HCT116 (cell line): ENCODE data around the gene ALDH1A1. TPM values are rescaled to one million over a fixed set of nuclear protein-coding genes. Genes with fewer than 3 reads are reported as not detected.

Source experiments
- ATAC-seq: fragments of 200-7000 bp; cut with Tn5 transposase; 2 replicates; pipeline ENCODE4 v1.9.1; 2020; ENCODE audit warnings: mild to moderate bottlenecking, moderate library complexity
- BruUV-seq: library from RNA; stranded (reverse); fragments of 400-500 nt; replicated peaks from 2 replicates; lab custom pipeline; 2021; lab: Mats Ljungman, UMichigan
- CTCF ChIA-PET: fragments of 300-600 bp; sonication (Branson Sonifier 250); formaldehyde crosslinking; loops from one replicate; lab custom pipeline; 2021; ENCODE audit warnings: antibody characterized with exemption; lab: Charles Lee
- POLR2A ChIA-PET: fragments of 300-600, 350-600 bp; sonication (Branson Sonifier 250); formaldehyde crosslinking; loops from one replicate; lab custom pipeline; 2021; ENCODE audit warnings: antibody characterized with exemption; lab: Charles Lee
- RAD21 ChIA-PET, 2 experiments: fragments of 300-600 bp; sonication (Branson Sonifier 250); formaldehyde crosslinking; loops; one replicate each; lab custom pipeline; 2023; ENCODE audit warnings: low total read pairs in 2 of 2; ENCODE audit not compliant: uncharacterized antibody in 2 of 2, unreplicated experiment in 2 of 2, low non-redundant PET in 1 of 2; lab: Charles Lee
- DNase-seq: peaks from one replicate; pipeline ENCODE4 v3.0.0-alpha.2; 2010; ENCODE audit warnings: low read depth, low spot score
- H2AFZ ChIP-seq: fragments of 200-600 bp; shearing (Covaris generic), sonication (generic); 2 replicates; pipeline ENCODE4 v1.6.1; 2017; ENCODE audit warnings: low read depth, mixed run types, mixed read lengths, antibody characterized with exemption, low read length; ENCODE audit not compliant: poor library complexity, severe bottlenecking
- H3K27ac ChIP-seq: 2 replicates; pipeline ENCODE4 v1.5.1; 2012; ENCODE audit warnings: low read depth, low read length
- H3K27me3 ChIP-seq: fragments of 200-600 bp; sonication (generic); 2 replicates; pipeline ENCODE4 v1.6.1; 2016; ENCODE audit warnings: mixed run types, low read length, mixed read lengths; ENCODE audit not compliant: insufficient read depth
- H3K36me3 ChIP-seq, 2 experiments: fragments of 200-500 bp in 1 of 2; fragments of 200-600 bp in 1 of 2; sonication (Bioruptor generic) in 1 of 2; sonication (generic) in 1 of 2; 2 replicates each; pipeline versions ENCODE4 v1.5.1 to v1.6.1; 2014 to 2016; ENCODE audit warnings: low read length in 2 of 2, inconsistent platforms in 1 of 2, mixed read lengths in 1 of 2, mixed run types in 1 of 2; ENCODE audit not compliant: insufficient read depth in 2 of 2, control insufficient read depth in 1 of 2
- H3K4me1 ChIP-seq, 2 experiments: fragments of 200-600 bp in 1 of 2; sonication (generic) in 1 of 2; 2 replicates each; pipeline versions ENCODE4 v1.5.1 to v1.6.1; 2012 to 2017; ENCODE audit warnings: low read length in 2 of 2, inconsistent platforms in 1 of 2, mild to moderate bottlenecking in 1 of 2, mixed read lengths in 1 of 2, mixed run types in 1 of 2, moderate library complexity in 1 of 2; ENCODE audit not compliant: insufficient read depth in 2 of 2, control insufficient read depth in 1 of 2
- H3K4me2 ChIP-seq: fragments of 200-600 bp; sonication (generic); 2 replicates; pipeline ENCODE4 v1.6.1; 2017; ENCODE audit warnings: mixed run types, low read length, mixed read lengths
- H3K4me3 ChIP-seq, 2 experiments: fragments of 200-600 bp in 1 of 2; sonication (generic) in 1 of 2; replicated peaks in 1 of 2; 2 replicates each; pipeline ENCODE4 v1.5.1; 2011 to 2016; ENCODE audit warnings: low read length in 2 of 2, control low read depth in 1 of 2, low read depth in 1 of 2, mild to moderate bottlenecking in 1 of 2, mixed read lengths in 1 of 2, mixed run types in 1 of 2
- H3K79me2 ChIP-seq: fragments of 200-600 bp; sonication (generic); 2 replicates; pipeline ENCODE4 v1.6.1; 2017; ENCODE audit warnings: mild to moderate bottlenecking, mixed run types, low read length, moderate library complexity, mixed read lengths; ENCODE audit not compliant: insufficient read depth
- H3K9ac ChIP-seq: fragments of 200-600 bp; sonication (generic); 2 replicates; pipeline ENCODE4 v1.6.1; 2016; ENCODE audit warnings: low read length, mixed read lengths
- H3K9me2 ChIP-seq: fragments of 200-600 bp; sonication (generic), shearing (Covaris generic); 2 replicates; pipeline ENCODE4 v1.6.1; 2017; ENCODE audit warnings: mixed run types, mild to moderate bottlenecking, moderate library complexity; ENCODE audit not compliant: insufficient read depth
- H3K9me3 ChIP-seq, 2 experiments: fragments of 200-500 bp in 1 of 2; fragments of 200-600 bp in 1 of 2; sonication (Bioruptor generic) in 1 of 2; sonication (generic) in 1 of 2; 2 replicates each; pipeline ENCODE4 v1.6.1; 2014 to 2017; ENCODE audit warnings: low read length in 2 of 2, mixed read lengths in 2 of 2, inconsistent platforms in 1 of 2, low read depth in 1 of 2, mild to moderate bottlenecking in 1 of 2, mixed run types in 1 of 2, moderate library complexity in 1 of 2; ENCODE audit not compliant: control insufficient read depth in 1 of 2, insufficient read depth in 1 of 2
- H4K20me1 ChIP-seq: fragments of 200-600 bp; sonication (generic), shearing (Covaris generic); 2 replicates; pipeline ENCODE4 v1.6.1; 2017; ENCODE audit warnings: mixed run types, mild to moderate bottlenecking, moderate library complexity; ENCODE audit not compliant: insufficient read depth
- CTCF ChIP-seq, 3 experiments: fragments of 200-600 bp in 1 of 3; sonication (generic) in 1 of 3; IDR thresholded peaks in 2 of 3; conservative IDR thresholded peaks in 1 of 3; 2 replicates each; pipeline ENCODE4 v1.5.1; 2012 to 2017; ENCODE audit warnings: low read depth in 2 of 3, low read length in 2 of 3, antibody characterized with exemption in 1 of 3, borderline replicate concordance in 1 of 3, control low read depth in 1 of 3, mild to moderate bottlenecking in 1 of 3, mixed read lengths in 1 of 3, mixed run types in 1 of 3, moderate library complexity in 1 of 3; ENCODE audit not compliant: insufficient read depth in 1 of 3
- EZH2 ChIP-seq: fragments of 200-600 bp; sonication (generic); IDR thresholded peaks from 2 replicates; pipeline ENCODE4 v1.6.1; 2017; ENCODE audit warnings: antibody characterized with exemption, mixed run types
- EZH2phosphoT487 ChIP-seq: fragments of 200-600 bp; IDR thresholded peaks from 2 replicates; pipeline ENCODE4 v1.6.1; 2018; ENCODE audit warnings: antibody characterized with exemption, borderline replicate concordance
- SP1 ChIP-seq: IDR thresholded peaks from 2 replicates; pipeline ENCODE4 v1.6.1; 2012; ENCODE audit warnings: low read depth
- SRF ChIP-seq: IDR thresholded peaks from 2 replicates; pipeline ENCODE4 v1.6.1; 2012; ENCODE audit warnings: low read depth
- YY1 ChIP-seq: IDR thresholded peaks from 2 replicates; pipeline ENCODE4 v1.6.1; 2011; ENCODE audit warnings: low read length, low read depth, moderate library complexity, mild to moderate bottlenecking; ENCODE audit not compliant: insufficient replicate concordance; ENCODE audit errors: extremely low read depth
- ZFX ChIP-seq: fragments of 450-650 bp; IDR thresholded peaks from 2 replicates; pipeline ENCODE4 v1.6.1; 2017
- ZNF274 ChIP-seq: fragments of 200-500 bp; sonication (Bioruptor generic); IDR thresholded peaks from 2 replicates; pipeline ENCODE4 v1.6.1; 2014; ENCODE audit warnings: mild to moderate bottlenecking, low read depth, low read length, inconsistent platforms
- intact Hi-C: fragments of 100-400 bp; cut with micrococcal nuclease; formaldehyde crosslinking; loops from 2 replicates; pipeline ENCODE4 v1.10.0; 2022
- total RNA-seq: library from RNA; stranded (reverse); gene quantifications from one replicate; pipeline ENCODE4 v1.2.1, GENCODE V29; 2021; ENCODE audit not compliant: unreplicated experiment

Gene ALDH1A1
- total RNA-seq, 1 experiment from 2014 or later: 0.44 TPM

- ChIA-PET POLR2A (no interaction called here), RAD21 (no interaction called here), CTCF (no interaction called here)
- no peak overlapping the region for H3K4me2 ChIP-seq
- no peaks in the 10 kb centered on the region for H4K20me1 ChIP-seq
- H3K27ac ChIP-seq: no peak overlapping the region
- no TSS peak for BruUV-seq
- H3K9ac ChIP-seq: no peak overlapping the region
- no peak overlapping the region for H2AFZ ChIP-seq
- H3K9me3 ChIP-seq: no peaks in the 10 kb centered on the region
- H3K4me3 ChIP-seq: no peak overlapping the region
- H3K4me1 ChIP-seq: no peaks in the 10 kb centered on the region
- intact Hi-C loops: no loop called here
- no peaks in the 10 kb centered on the region for H3K27me3 ChIP-seq
- no peak for TF ChIP-seq ZNF274
- TF ChIP-seq SP1: no peak
- TF ChIP-seq SRF: no peak
- TF ChIP-seq ZFX: no peak
- no peak for TF ChIP-seq EZH2phosphoT487
- TF ChIP-seq CTCF (IDR thresholded peaks at IDR 0.05 in 2 of 3, conservative IDR thresholded peaks at IDR 0.05 in 1 of 3; ENCODE audit: borderline replicate concordance in 1 of 3, insufficient read depth in 1 of 3, low read depth in 2 of 3, low read length in 2 of 3): no peak
- no peak for TF ChIP-seq EZH2
- 0 out of 2 replicates have a peak, but pooled peaks cover 4% of the 10 kb centered on the region for H3K9me2 ChIP-seq
- ATAC-seq: no peak
- H3K79me2 ChIP-seq: no peaks in the 10 kb centered on the region
- no peaks in the 10 kb centered on the region for H3K36me3 ChIP-seq
- DNase-seq: no peak
Measured at GRCh38 chr9:72996684-72997314, 43.9 kb upstream of the ALDH1A1 start.

GRCh38 chr9:72996114-72996513 is 43.3 kb upstream of the ALDH1A1 start:
- no peak for DNase-seq
- ChIA-PET RAD21 (no interaction called here), CTCF (no interaction called here), POLR2A (no interaction called here)
- intact Hi-C loops: no loop called here
- no peaks in the 10 kb centered on the region for H3K9me2 ChIP-seq
- no peaks in the 10 kb centered on the region for H3K9me3 ChIP-seq
- H3K4me2 ChIP-seq: no peak overlapping the region
- H3K9ac ChIP-seq: no peak overlapping the region
- H3K27ac ChIP-seq: no peak overlapping the region
- H3K79me2 ChIP-seq: no peaks in the 10 kb centered on the region
- no peak for ATAC-seq
- TF ChIP-seq YY1: no peak
- TF ChIP-seq CTCF (IDR thresholded peaks at IDR 0.05 in 2 of 3, conservative IDR thresholded peaks at IDR 0.05 in 1 of 3; ENCODE audit: borderline replicate concordance in 1 of 3, insufficient read depth in 1 of 3, low read depth in 2 of 3, low read length in 2 of 3): no peak
- TF ChIP-seq SP1: no peak
- TF ChIP-seq, all 23 proteins: peak for 0
- Histone ChIP-seq H4K20me1 (no peaks in the 10 kb centered on the region), H3K27me3 (no peaks in the 10 kb centered on the region), H2AFZ (no peak overlapping the region), H3K4me1 (no peaks in the 10 kb centered on the region), H3K36me3 (no peaks in the 10 kb centered on the region), H3K4me3 (no peak overlapping the region)
- no TSS peak for BruUV-seq
